ENCODE results near the gene ZFP69.

GRCh38 chr1:40530735-40531380 is 53.8 kb downstream of the ZFP69 start:
- TF ChIP-seq EZH2 (optimal IDR thresholded peaks at IDR 0.05; ENCODE audit: low read depth, low read length), result no peak
- TF ChIP-seq CTCF (IDR thresholded peaks at IDR 0.05; ENCODE audit: low read length), result no peak
